ENCODE results near the gene THSD1. TPM values are rescaled to one million over a fixed set of nuclear protein-coding genes. Genes with fewer than 3 reads are reported as not detected.
"Not testable (repeated sequence)": the region's sequence is repeated elsewhere in the genome, so short reads cannot be mapped to it uniquely, and the experiment has no call there.

Gene THSD1
- polyA plus RNA-seq, 2 of the 4 experiments (the other 2 are of a cell fraction) = 5.4 to 6.1 TPM

DNA sequence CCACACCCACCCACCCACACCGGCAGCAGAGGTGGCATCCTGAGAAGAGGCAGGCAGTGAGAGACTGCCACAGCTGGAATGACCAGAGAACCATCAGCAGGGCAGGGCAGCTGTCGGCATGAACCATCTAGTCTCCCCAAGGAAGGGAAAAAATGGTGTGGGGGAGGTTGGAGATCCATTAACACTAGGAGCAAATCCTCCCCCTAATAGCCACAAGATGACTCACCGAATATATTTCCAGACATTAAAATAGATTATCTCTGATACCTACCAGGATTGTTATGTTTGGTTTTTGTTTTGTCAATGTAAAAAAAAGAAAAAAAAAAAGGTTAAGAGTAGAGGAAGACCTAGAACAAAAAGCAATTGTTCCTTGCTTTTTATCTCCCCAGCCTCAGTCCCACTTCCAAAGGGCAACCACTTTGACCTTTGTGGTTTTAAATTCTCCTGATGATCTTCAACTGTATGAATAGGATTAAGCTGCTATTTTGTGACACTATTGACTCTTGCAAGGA is 34.2 kb downstream of the THSD1 start:
- ChIA-PET POLR2A (interaction anchor here (0.7 kb wide), 1 partner anchor 75 kb away, joined by 3 read pairs; no protein-coding TSS in a partner anchor), CTCF (interaction anchor here (0.8 to 1.6 kb wide), 2 partner anchors 11 to 79 kb away, joined by 4 to 5 read pairs; no protein-coding TSS in a partner anchor)
- Histone ChIP-seq H3K4me1 (peaks cover 11% of the 10 kb centered on the region; the same call in 2 of the 3 replicates), H3K4me2 (0 out of 3 replicates have a peak overlapping the region, but pooled peaks have one; percentile 13), H3K9me3 (no peaks in the 10 kb centered on the region), H3K27ac (no peak overlapping the region; a peak in 1 of 6 replicates), H3K4me3 (no peak overlapping the region)
- DNase-seq (ENCODE audit: low read depth in 1 of 2, low spot score in 1 of 2) (no peak), ATAC-seq (no peak), FAIRE-seq (no peak)
- TF ChIP-seq HOXA7 (CRISPR knock-in tag; IDR thresholded peaks at IDR 0.05) (no peak), FOSL2 (IDR thresholded peaks at IDR 0.05) (no peak), FOSL2 (CRISPR knock-in tag; IDR thresholded peaks at IDR 0.05) (0 out of 2 replicates have a peak, but pooled peaks have one; percentile 16), SREBF2 (IDR thresholded peaks at IDR 0.05) (no peak)
- 32% methylated on average over 3 of the region's 3 CpGs for WGBS (ENCODE audit: missing lambda C conversion rate)

DNA sequence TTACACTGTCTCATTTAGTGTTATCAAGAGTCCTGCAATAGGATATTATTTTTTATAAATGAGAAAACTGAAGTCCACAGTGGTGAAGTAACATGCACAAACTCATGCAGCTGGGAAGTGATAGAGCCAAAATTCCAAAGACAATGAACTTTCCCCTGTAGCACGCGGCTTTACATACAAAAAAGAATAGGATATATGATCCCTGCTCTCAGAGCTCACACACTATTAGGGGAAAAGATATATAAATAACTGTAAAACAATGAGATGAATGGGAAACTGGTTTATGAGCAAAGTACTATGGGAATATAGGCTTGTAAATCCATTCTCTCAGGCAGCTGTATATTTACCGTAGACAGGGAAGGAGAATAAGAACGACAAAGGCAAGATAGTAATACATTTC is 39.7 kb downstream of the THSD1 start:
- DNase-seq (ENCODE audit: low read depth in 1 of 2, low spot score in 1 of 2) = no peak
- Histone ChIP-seq H3K9me3 (no peaks in the 10 kb centered on the region), H3K4me2 (no peak overlapping the region), H3K4me1 (0 out of 3 replicates have a peak, but pooled peaks cover under 1% of the 10 kb centered on the region), H3K4me3 (no peak overlapping the region), H3K27ac (no peak overlapping the region)
- TF ChIP-seq, protein P1, sequence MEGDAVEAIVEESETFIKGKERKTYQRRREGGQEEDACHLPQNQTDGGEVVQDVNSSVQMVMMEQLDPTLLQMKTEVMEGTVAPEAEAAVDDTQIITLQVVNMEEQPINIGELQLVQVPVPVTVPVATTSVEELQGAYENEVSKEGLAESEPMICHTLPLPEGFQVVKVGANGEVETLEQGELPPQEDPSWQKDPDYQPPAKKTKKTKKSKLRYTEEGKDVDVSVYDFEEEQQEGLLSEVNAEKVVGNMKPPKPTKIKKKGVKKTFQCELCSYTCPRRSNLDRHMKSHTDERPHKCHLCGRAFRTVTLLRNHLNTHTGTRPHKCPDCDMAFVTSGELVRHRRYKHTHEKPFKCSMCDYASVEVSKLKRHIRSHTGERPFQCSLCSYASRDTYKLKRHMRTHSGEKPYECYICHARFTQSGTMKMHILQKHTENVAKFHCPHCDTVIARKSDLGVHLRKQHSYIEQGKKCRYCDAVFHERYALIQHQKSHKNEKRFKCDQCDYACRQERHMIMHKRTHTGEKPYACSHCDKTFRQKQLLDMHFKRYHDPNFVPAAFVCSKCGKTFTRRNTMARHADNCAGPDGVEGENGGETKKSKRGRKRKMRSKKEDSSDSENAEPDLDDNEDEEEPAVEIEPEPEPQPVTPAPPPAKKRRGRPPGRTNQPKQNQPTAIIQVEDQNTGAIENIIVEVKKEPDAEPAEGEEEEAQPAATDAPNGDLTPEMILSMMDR (IDR thresholded peaks at IDR 0.05) = no peak
- TF ChIP-seq BHLHE40 (IDR thresholded peaks at IDR 0.05; ENCODE audit: low read depth, low read length) (no peak), NFE2L2 (conservative IDR thresholded peaks at IDR 0.05; ENCODE audit: low read length) (no peak), CBX2 (IDR thresholded peaks at IDR 0.05; ENCODE audit: borderline replicate concordance, low read depth) (no peak), NPAS2 (CRISPR knock-in tag; IDR thresholded peaks at IDR 0.05; ENCODE audit: borderline replicate concordance) (no peak), TP53 (CRISPR knock-in tag; IDR thresholded peaks at IDR 0.05) (no peak), MAFK (IDR thresholded peaks at IDR 0.05; ENCODE audit: partially characterized antibody) (no peak), EP300 (IDR thresholded peaks at IDR 0.05) (no peak), SREBF2 (IDR thresholded peaks at IDR 0.05) (no peak), HOXA7 (CRISPR knock-in tag; IDR thresholded peaks at IDR 0.05) (no peak), ESRRA (IDR thresholded peaks at IDR 0.05; ENCODE audit: borderline replicate concordance, low read length) (no peak), ZSCAN20 (CRISPR knock-in tag; IDR thresholded peaks at IDR 0.05) (no peak), ZFP36 (IDR thresholded peaks at IDR 0.05; ENCODE audit: borderline replicate concordance, partially characterized antibody) (no peak), CHD2 (IDR thresholded peaks at IDR 0.05; ENCODE audit: low read length, partially characterized antibody) (no peak), RFX5 (IDR thresholded peaks at IDR 0.05) (no peak)
- TF ChIP-seq, protein P2, sequence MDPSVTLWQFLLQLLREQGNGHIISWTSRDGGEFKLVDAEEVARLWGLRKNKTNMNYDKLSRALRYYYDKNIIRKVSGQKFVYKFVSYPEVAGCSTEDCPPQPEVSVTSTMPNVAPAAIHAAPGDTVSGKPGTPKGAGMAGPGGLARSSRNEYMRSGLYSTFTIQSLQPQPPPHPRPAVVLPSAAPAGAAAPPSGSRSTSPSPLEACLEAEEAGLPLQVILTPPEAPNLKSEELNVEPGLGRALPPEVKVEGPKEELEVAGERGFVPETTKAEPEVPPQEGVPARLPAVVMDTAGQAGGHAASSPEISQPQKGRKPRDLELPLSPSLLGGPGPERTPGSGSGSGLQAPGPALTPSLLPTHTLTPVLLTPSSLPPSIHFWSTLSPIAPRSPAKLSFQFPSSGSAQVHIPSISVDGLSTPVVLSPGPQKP (IDR thresholded peaks at IDR 0.05; ENCODE audit: low read depth, low read length) = no peak
- TF ChIP-seq, protein P3, sequence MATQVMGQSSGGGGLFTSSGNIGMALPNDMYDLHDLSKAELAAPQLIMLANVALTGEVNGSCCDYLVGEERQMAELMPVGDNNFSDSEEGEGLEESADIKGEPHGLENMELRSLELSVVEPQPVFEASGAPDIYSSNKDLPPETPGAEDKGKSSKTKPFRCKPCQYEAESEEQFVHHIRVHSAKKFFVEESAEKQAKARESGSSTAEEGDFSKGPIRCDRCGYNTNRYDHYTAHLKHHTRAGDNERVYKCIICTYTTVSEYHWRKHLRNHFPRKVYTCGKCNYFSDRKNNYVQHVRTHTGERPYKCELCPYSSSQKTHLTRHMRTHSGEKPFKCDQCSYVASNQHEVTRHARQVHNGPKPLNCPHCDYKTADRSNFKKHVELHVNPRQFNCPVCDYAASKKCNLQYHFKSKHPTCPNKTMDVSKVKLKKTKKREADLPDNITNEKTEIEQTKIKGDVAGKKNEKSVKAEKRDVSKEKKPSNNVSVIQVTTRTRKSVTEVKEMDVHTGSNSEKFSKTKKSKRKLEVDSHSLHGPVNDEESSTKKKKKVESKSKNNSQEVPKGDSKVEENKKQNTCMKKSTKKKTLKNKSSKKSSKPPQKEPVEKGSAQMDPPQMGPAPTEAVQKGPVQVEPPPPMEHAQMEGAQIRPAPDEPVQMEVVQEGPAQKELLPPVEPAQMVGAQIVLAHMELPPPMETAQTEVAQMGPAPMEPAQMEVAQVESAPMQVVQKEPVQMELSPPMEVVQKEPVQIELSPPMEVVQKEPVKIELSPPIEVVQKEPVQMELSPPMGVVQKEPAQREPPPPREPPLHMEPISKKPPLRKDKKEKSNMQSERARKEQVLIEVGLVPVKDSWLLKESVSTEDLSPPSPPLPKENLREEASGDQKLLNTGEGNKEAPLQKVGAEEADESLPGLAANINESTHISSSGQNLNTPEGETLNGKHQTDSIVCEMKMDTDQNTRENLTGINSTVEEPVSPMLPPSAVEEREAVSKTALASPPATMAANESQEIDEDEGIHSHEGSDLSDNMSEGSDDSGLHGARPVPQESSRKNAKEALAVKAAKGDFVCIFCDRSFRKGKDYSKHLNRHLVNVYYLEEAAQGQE (IDR thresholded peaks at IDR 0.05) = no peak
- ChIA-PET POLR2A (no interaction called here), CTCF (no interaction called here)
- ATAC-seq = no peak
- FAIRE-seq = no peak
- 94% methylated on average over 4 of the region's 4 CpGs for WGBS (ENCODE audit: missing lambda C conversion rate)

DNA sequence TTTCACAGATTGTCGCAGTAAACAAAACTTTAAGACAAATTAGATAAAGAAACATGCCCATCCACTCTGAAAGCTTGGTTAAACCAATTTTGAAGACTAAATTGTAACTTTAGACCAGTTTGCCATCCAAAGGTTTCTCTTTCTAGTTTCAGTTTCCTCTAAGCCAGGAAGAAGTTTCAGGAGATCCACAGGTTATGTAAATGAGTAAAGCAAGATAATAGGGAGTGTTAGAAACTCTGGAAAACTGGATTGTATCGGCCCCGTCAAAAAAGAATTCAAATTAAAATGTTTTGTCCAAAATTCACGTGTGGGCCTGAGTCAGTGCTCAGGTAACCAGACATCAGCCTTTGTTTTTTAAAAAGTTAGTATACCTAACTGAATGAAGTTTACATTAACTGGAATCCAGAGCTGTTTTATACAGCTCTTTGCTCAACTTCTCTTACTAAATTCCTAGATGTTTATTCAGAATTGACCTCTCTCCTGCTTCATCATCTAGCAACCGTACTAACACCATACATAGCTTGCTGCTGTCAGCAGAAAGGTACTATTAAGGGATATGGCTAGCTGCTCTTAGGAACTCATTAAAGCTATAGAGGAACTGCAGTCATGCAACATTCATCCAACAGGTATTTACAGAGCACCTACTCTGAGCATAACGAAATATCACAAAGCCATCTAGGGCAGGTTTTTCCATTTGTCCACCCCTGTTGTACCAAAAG is 43.6 kb downstream of the THSD1 start:
- WGBS (ENCODE audit: missing lambda C conversion rate) = 68% methylated on average over 5 of the region's 6 CpGs
- H3K27ac ChIP-seq; CTCF ChIA-PET; DNase-seq (ENCODE audit: low read depth in 1 of 2, low spot score in 1 of 2); H3K9me3 ChIP-seq; ATAC-seq; H3K4me3 ChIP-seq; H3K4me1 ChIP-seq; POLR2A ChIA-PET; H3K4me2 ChIP-seq: not testable (repeated sequence)
- FAIRE-seq = peak; percentile 92

All from A549 (cell line).